ENCODE results near the gene MAP3K12. TPM values are rescaled to one million over a fixed set of nuclear protein-coding genes. Genes with fewer than 3 reads are reported as not detected.

MAP3K12 gene
- total and polyA plus RNA-seq, 10 of the 15 experiments (the other 5 are each of a cell fraction or from before 2014, with no cell fraction given) = 0.45 to 14.9 (median 6.9) TPM

DNA sequence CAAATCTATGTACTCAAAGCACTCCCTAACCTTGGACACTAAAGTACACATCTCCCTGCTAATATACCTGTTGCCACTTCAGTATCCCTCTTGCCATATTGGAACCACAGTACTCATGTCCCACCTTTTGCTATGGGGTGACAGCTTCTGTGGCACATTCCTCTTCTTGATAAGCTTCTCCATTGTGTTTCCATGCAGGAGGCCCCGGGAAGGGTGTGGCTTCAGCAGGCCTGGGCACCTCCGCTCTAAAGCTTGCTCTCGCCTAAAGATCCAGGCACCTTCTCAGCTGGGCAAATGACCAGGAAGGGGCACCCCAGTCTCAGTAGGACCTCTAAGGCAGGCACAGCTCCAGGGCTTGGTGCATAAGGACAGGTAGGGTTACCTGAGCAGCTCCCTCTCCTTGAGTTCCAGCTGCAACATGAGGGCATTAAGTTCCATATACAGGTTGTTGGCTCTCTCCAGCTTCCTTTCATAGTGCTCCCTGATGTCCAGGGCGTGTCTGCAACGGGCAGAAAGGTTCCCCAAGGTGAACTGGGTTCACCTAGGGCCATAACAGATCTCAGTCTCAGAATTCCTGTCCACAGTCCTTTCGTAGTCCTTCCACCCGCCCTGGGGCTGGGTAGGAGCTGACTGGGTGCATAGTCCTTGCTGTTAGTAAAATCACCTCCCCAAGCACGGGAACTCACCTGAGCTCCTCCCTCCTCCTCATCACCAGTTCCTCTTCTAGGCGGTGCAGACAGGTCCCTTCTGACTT, 15.9 kb downstream of the MAP3K12 start:
- Histone ChIP-seq H3K9ac (ENCODE audit: control insufficient read depth, insufficient read depth, low read length) (no peak overlapping the region), H3K79me2 (ENCODE audit: control insufficient read depth, insufficient read depth, low read length) (no peaks in the 10 kb centered on the region), H4K20me1 (ENCODE audit: control insufficient read depth, insufficient read depth) (no peaks in the 10 kb centered on the region), H3K4me1 (ENCODE audit: control insufficient read depth, insufficient read depth, low read length) (no peaks in the 10 kb centered on the region), H3K4me2 (ENCODE audit: control insufficient read depth, insufficient read depth) (no peak overlapping the region), H2AFZ (ENCODE audit: control insufficient read depth, low read depth, low read length) (no peak overlapping the region), H3K4me3 (no peak overlapping the region), H3K36me3 (ENCODE audit: control insufficient read depth in 2 of 2, insufficient read depth in 2 of 2, low read length in 1 of 2) (peaks cover 33 to 51% of the 10 kb centered on the region in 2 experiments), H3K27me3 (replicated peaks in 1 of 2; ENCODE audit: control insufficient read depth in 2 of 2, insufficient read depth in 2 of 2, low read length in 1 of 2) (no peaks in the 10 kb centered on the region), H3K27ac (ENCODE audit: control insufficient read depth, insufficient read depth) (no peak overlapping the region), H3K9me3 (replicated peaks; ENCODE audit: control insufficient read depth, insufficient read depth, low read length) (no peaks in the 10 kb centered on the region)
- TF ChIP-seq TCF7 (IDR thresholded peaks at IDR 0.05; ENCODE audit: borderline replicate concordance) (no peak), CBFB (IDR thresholded peaks at IDR 0.05; ENCODE audit: low read depth) (0 out of 2 replicates have a peak, but pooled peaks have one; percentile 23), HDAC6 (IDR thresholded peaks at IDR 0.05; ENCODE audit: unreplicated experiment) (no peak), EED (IDR thresholded peaks at IDR 0.05; ENCODE audit: low read depth) (no peak), SMAD5 (IDR thresholded peaks at IDR 0.05; ENCODE audit: low read depth) (peak; percentile 47; the same call in 1 of the 2 replicates), DPF2 (IDR thresholded peaks at IDR 0.05) (no peak), POLR2AphosphoS5 (IDR thresholded peaks at IDR 0.05; ENCODE audit: low read length) (peak; percentile 48), BACH1 (IDR thresholded peaks at IDR 0.05; ENCODE audit: borderline replicate concordance) (no peak), PAX5 (IDR thresholded peaks at IDR 0.05; ENCODE audit: borderline replicate concordance, low read depth, low read length) (no peak), TCF3 (IDR thresholded peaks at IDR 0.05; ENCODE audit: borderline replicate concordance, insufficient read depth, low read depth, low read length) (no peak), POLR2AphosphoS2 (IDR thresholded peaks at IDR 0.05; ENCODE audit: low read depth, low read length) (peak; percentile 62; the same call in 1 of the 2 replicates), BHLHE40 (IDR thresholded peaks at IDR 0.05; ENCODE audit: borderline replicate concordance in 1 of 2, low read depth in 2 of 2, low read length in 1 of 2) (no peak)
- TF ChIP-seq, protein P1, sequence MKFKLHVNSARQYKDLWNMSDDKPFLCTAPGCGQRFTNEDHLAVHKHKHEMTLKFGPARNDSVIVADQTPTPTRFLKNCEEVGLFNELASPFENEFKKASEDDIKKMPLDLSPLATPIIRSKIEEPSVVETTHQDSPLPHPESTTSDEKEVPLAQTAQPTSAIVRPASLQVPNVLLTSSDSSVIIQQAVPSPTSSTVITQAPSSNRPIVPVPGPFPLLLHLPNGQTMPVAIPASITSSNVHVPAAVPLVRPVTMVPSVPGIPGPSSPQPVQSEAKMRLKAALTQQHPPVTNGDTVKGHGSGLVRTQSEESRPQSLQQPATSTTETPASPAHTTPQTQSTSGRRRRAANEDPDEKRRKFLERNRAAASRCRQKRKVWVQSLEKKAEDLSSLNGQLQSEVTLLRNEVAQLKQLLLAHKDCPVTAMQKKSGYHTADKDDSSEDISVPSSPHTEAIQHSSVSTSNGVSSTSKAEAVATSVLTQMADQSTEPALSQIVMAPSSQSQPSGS (IDR thresholded peaks at IDR 0.05; ENCODE audit: low read length) = peak; percentile 18
- WGBS (ENCODE audit: insufficient coverage, insufficient replicate concordance, low lambda C conversion rate, missing lambda C conversion rate) = 62% methylated on average over 9 of the region's 9 CpGs
- ChIA-PET CTCF (interaction anchor here (3.5 kb wide), 1 partner anchor 25 kb away, joined by 13 read pairs; no protein-coding TSS in a partner anchor), SMC1A (ENCODE audit: uncharacterized antibody, unreplicated experiment) (interaction anchor here (1.0 to 2.3 kb wide), 2 partner anchors 10 to 26 kb away, joined by 3 to 6 read pairs; no protein-coding TSS in a partner anchor), RAD21 (ENCODE audit: unreplicated experiment) (no interaction called here), POLR2A (interaction anchor here (0.7 to 1.3 kb wide), 4 partner anchors 12 to 96 kb away, joined by 3 to 6 read pairs (median 4); no protein-coding TSS in a partner anchor)
- FAIRE-seq = no peak
- in situ Hi-C loops (cut with MboI) (no loop called here), intact Hi-C loops (cut with micrococcal nuclease; ENCODE audit: unreplicated experiment) (no loop called here)
- no peak for DNase-seq (ENCODE audit: low read depth, low spot score)
- ATAC-seq = peak; percentile 4
- BruUV-seq (replicated peaks) = no TSS peak
